Panc1 (cell line): ENCODE results near the gene ACTG1.

Experiments
- POLR2AphosphoS5 ChIP-seq: IDR thresholded peaks from 2 replicates; pipeline ENCODE4 v1.6.1; 2012; ENCODE audit warnings: mild to moderate bottlenecking, low read depth, low read length, moderate library complexity
- REST ChIP-seq, 2 experiments: IDR thresholded peaks; 2 replicates each; pipeline ENCODE4 v1.6.1; 2011 to 2012; ENCODE audit warnings: low read depth in 2 of 2, control low read depth in 1 of 2, low read length in 1 of 2, mild to moderate bottlenecking in 1 of 2, moderate library complexity in 1 of 2; ENCODE audit not compliant: insufficient read depth in 1 of 2
- SIN3A ChIP-seq: IDR thresholded peaks from 2 replicates; pipeline ENCODE4 v1.6.1; 2012; ENCODE audit warnings: low read depth, mild to moderate bottlenecking, low read length, moderate library complexity, borderline replicate concordance; ENCODE audit not compliant: insufficient read depth
- TCF7L2 ChIP-seq: IDR thresholded peaks from 2 replicates; pipeline ENCODE4 v1.6.1; 2011; ENCODE audit warnings: mild to moderate bottlenecking, low read depth, low read length, inconsistent platforms
- TF ChIP-seq, protein P1 (sequence below): fragments of 450-650 bp; IDR thresholded peaks from 2 replicates; pipeline ENCODE4 v1.5.1; 2017; ENCODE audit warnings: mild to moderate bottlenecking

DNA sequence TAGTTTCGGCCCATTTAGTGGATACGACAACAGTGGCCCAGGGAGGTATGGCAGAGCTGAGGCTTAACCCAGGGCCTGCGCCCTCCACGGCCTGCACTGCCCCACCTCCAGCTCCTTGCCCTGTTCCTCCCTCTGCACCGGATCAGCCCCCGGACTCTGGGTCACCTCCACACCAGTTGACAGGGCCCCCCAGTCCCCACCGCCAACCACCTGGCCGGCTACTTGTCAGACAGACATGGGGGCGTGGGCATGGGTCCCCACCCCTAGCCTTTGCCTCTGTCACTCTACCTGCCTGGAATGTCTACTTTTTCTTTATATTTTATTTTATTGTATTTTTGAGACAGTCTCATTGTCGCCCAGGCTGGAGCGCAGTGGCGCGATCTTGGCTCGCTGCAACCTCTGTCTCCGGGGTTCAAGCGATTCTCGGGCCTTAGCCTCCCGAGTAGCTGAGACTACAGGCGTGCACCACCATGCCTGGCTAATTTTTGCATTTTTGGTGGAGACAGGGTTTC is 3.0 kb upstream of the ACTG1 start:
- TF ChIP-seq REST (IDR thresholded peaks at IDR 0.05; ENCODE audit: insufficient read depth in 1 of 2, low read depth in 2 of 2, low read length in 1 of 2) (no peak), POLR2AphosphoS5 (no peak; the same call in 1 of the 2 replicates), SIN3A (no peak), TCF7L2 (no peak)
- TF ChIP-seq, protein P1, sequence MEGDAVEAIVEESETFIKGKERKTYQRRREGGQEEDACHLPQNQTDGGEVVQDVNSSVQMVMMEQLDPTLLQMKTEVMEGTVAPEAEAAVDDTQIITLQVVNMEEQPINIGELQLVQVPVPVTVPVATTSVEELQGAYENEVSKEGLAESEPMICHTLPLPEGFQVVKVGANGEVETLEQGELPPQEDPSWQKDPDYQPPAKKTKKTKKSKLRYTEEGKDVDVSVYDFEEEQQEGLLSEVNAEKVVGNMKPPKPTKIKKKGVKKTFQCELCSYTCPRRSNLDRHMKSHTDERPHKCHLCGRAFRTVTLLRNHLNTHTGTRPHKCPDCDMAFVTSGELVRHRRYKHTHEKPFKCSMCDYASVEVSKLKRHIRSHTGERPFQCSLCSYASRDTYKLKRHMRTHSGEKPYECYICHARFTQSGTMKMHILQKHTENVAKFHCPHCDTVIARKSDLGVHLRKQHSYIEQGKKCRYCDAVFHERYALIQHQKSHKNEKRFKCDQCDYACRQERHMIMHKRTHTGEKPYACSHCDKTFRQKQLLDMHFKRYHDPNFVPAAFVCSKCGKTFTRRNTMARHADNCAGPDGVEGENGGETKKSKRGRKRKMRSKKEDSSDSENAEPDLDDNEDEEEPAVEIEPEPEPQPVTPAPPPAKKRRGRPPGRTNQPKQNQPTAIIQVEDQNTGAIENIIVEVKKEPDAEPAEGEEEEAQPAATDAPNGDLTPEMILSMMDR = no peak
